Fibroblast of mammary gland (primary cell): ENCODE measurements around the gene NRARP.

Source experiments
- DNase-seq: peaks from one replicate; pipeline ENCODE4 v3.0.0-alpha.2; 2010; ENCODE audit warnings: low read depth
- H3K4me3 ChIP-seq: 2 replicates; pipeline ENCODE4 v1.5.1; 2011; ENCODE audit warnings: low read depth, mild to moderate bottlenecking, low read length, moderate library complexity; ENCODE audit not compliant: control insufficient read depth
- CTCF ChIP-seq: conservative IDR thresholded peaks from 2 replicates; pipeline ENCODE4 v1.5.1; 2011; ENCODE audit warnings: low read depth, low read length, inconsistent platforms; ENCODE audit not compliant: control insufficient read depth, insufficient read depth

Gene NRARP

DNA sequence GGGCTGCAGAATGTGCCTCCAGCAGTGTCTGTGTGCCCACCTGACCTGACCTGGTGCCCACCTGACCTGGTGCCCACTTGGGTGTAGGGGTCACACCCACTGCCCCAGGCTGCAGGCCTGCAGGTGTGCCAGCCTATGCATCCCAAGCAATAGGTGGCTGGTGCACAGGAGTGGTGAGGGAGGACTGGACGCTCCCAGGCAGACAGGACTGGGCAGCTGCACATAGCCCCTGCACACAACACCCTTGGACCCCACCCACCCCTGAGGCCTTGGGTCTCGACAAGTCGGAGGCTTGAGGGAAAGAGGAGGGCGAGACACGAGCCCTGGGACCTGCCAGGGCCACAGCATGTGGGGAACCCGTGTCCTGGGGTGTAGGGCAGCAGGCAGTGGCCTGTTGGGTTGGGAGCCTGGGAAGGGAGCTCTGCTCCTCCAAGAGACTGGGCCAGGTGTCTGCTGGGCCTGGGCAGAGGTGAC, 10.8 kb upstream of the NRARP start:
- TF ChIP-seq CTCF = no peak
- no peak overlapping the region for H3K4me3 ChIP-seq
- no peak for DNase-seq

GRCh38 chr9:137311986-137312851, 10.1 kb upstream of the NRARP start:
- H3K4me3 ChIP-seq = no peak overlapping the region
- no peak for DNase-seq
- TF ChIP-seq CTCF = no peak

- DNase-seq = peak; percentile 42
- H3K4me3 ChIP-seq = no peak overlapping the region
- no peak for TF ChIP-seq CTCF
These were observed 9.3 kb upstream of the NRARP start for GRCh38 chr9:137311171-137311985.

GRCh38 chr9:137310189-137311052, 8.3 kb upstream of the NRARP start:
- TF ChIP-seq CTCF = no peak
- no peak overlapping the region for H3K4me3 ChIP-seq
- DNase-seq = no peak

DNA sequence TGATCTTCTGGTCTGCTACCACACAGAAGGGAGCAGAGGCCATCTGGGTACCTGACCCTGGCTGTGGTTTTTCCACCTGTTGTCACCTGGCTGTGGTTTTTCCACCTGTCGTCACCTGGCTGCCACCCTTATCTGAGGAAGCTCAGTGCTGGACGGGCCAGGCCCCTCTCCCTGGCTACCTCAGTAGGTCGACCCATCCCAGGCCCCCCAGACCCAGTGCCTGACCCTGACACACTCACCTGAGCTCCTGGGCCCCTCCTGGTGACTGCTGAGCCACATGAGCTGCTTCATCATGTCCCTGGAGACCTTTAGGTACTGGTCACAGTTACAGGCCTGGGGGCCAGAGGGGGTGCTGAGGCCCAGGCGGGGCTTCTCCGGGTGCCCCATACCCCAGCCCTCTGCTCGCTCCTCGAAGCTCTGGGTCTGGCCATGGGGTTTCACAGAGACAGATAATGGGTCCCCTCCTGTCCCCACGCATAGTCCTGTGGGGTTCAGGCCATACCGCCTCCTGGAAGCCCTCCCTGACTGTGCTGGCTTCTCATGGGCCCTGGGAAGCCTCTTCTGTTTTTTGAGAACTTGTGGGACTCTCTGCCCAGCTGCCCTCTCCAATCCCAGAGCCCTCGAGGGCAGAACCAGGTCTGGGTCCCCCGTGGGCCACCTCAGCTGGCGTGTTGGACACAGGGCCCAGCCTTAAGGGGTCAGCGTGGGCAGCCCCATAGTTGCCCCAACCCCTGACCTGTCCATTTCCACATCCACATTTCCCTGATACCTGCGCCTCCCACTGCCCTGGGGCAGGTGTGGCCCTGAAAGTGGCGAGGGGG, 7.5 kb upstream of the NRARP start:
- DNase-seq = no peak
- H3K4me3 ChIP-seq = no peak overlapping the region
- no peak for TF ChIP-seq CTCF
